K562 (cell line): Measurements from ENCODE around the gene RING1. TPM values are rescaled to one million over a fixed set of nuclear protein-coding genes. Genes with fewer than 3 reads are reported as not detected.

Experiments used
- ARID1B ChIP-seq: fragments of 450-650 bp; IDR thresholded peaks from 2 replicates; pipeline ENCODE4 v1.6.1; 2016; ENCODE audit warnings: antibody characterized with exemption, mild to moderate bottlenecking, inconsistent platforms
- ATF7 ChIP-seq: fragments of 450-650 bp; IDR thresholded peaks from 2 replicates; pipeline ENCODE4 v1.7.1; 2014; ENCODE audit warnings: mild to moderate bottlenecking, moderate library complexity
- BCL6 ChIP-seq: fragments of 250-450 bp; sonication (Bioruptor Pico); IDR thresholded peaks from 2 replicates; pipeline ENCODE4 v1.4.0; 2020
- CC2D1A ChIP-seq: fragments of 450-650 bp; IDR thresholded peaks from 2 replicates; pipeline ENCODE4 v1.6.1; 2017; ENCODE audit warnings: mild to moderate bottlenecking
- CCNT2 ChIP-seq: IDR thresholded peaks from 2 replicates; pipeline ENCODE4 v1.6.1; 2011; ENCODE audit warnings: borderline replicate concordance, low read depth, mild to moderate bottlenecking, moderate library complexity, mixed read lengths, low read length; ENCODE audit not compliant: insufficient read length; ENCODE audit errors: extremely low read depth
- EGR1 ChIP-seq: fragments of 450-650 bp; conservative IDR thresholded peaks from 2 replicates; pipeline ENCODE4 v1.6.1; 2017; ENCODE audit warnings: mild to moderate bottlenecking
- ETV5 ChIP-seq: sonication (generic); formaldehyde crosslinking; IDR thresholded peaks from 2 replicates; pipeline ENCODE4 v1.4.0; 2020; ENCODE audit warnings: low read depth, mild to moderate bottlenecking, missing genetic modification reagents
- FOSL1 ChIP-seq: fragments of 200-800 bp; sonication (Bioruptor generic); conservative IDR thresholded peaks from 2 replicates; pipeline ENCODE4 v1.6.1; 2016; ENCODE audit warnings: missing genetic modification characterization, missing compliant biosample characterization
- GTF2A2 ChIP-seq: IDR thresholded peaks from 2 replicates; pipeline ENCODE4 v1.6.1; 2016; ENCODE audit warnings: mild to moderate bottlenecking, missing genetic modification characterization, missing compliant biosample characterization
- HDAC6 ChIP-seq: IDR thresholded peaks from 2 replicates; pipeline ENCODE4 v1.6.1; 2012; ENCODE audit warnings: low read depth, mild to moderate bottlenecking, control low read depth, inconsistent platforms, low read length, moderate library complexity
- HEY1 ChIP-seq: fragments of 250-450 bp; sonication (Bioruptor Pico); IDR thresholded peaks from 2 replicates; pipeline ENCODE4 v1.5.0; 2020; ENCODE audit warnings: mild to moderate bottlenecking, moderate library complexity, borderline replicate concordance
- NR2C1 ChIP-seq, 2 experiments: fragments of 450-650 bp; IDR thresholded peaks; 2 replicates each; pipeline ENCODE4 v1.6.1; 2017; ENCODE audit warnings: mild to moderate bottlenecking in 2 of 2, antibody characterized with exemption in 1 of 2, inconsistent platforms in 1 of 2, missing compliant biosample characterization in 1 of 2, missing genetic modification characterization in 1 of 2
- NR2C2 ChIP-seq, 2 experiments: fragments of 200-800 bp in 1 of 2; sonication (Bioruptor generic) in 1 of 2; sonication (generic) in 1 of 2; formaldehyde crosslinking in 1 of 2; IDR thresholded peaks; 2 replicates each; pipeline versions ENCODE4 v1.6.1 to v1.8.0; 2016 to 2022; ENCODE audit warnings: mild to moderate bottlenecking in 1 of 2, missing compliant biosample characterization in 1 of 2, missing genetic modification characterization in 1 of 2, missing genetic modification reagents in 1 of 2
- NRF1 ChIP-seq, 2 experiments: fragments of 450-650 bp; IDR thresholded peaks in 1 of 2; conservative IDR thresholded peaks in 1 of 2; 2 replicates each; pipeline ENCODE4 v1.6.1; 2014; ENCODE audit warnings: mild to moderate bottlenecking in 2 of 2
- PHF21A ChIP-seq: fragments of 450-650 bp; IDR thresholded peaks from 2 replicates; pipeline ENCODE4 v1.6.1; 2017; ENCODE audit warnings: low read depth, borderline replicate concordance
- PPARD ChIP-seq: fragments of 250-450 bp; sonication (Bioruptor Pico); IDR thresholded peaks from 2 replicates; pipeline ENCODE4 v1.8.0; 2022; ENCODE audit warnings: inconsistent platforms, mild to moderate bottlenecking, moderate library complexity
- PRMT5 ChIP-seq: sonication (generic); formaldehyde crosslinking; IDR thresholded peaks from 2 replicates; pipeline ENCODE4 v1.5.0; 2020; ENCODE audit warnings: missing genetic modification reagents
- SIN3B ChIP-seq: fragments of 450-650 bp; IDR thresholded peaks from 2 replicates; pipeline ENCODE4 v1.6.1; 2017; ENCODE audit warnings: low read depth, mild to moderate bottlenecking, moderate library complexity
- SMC3 ChIP-seq: conservative IDR thresholded peaks from 2 replicates; pipeline ENCODE4 v1.6.1; 2011; ENCODE audit warnings: low read depth, low read length, improper control_type of control experiment; ENCODE audit not compliant: insufficient read depth
- TRIM28 ChIP-seq: fragments of 450-650 bp; IDR thresholded peaks from 2 replicates; pipeline ENCODE4 v1.6.1; 2017
- WHSC1 ChIP-seq: IDR thresholded peaks from one replicate; pipeline ENCODE4 v1.6.1; 2012; ENCODE audit warnings: low read length, control low read depth, inconsistent platforms
- ZBTB7A ChIP-seq: IDR thresholded peaks from 2 replicates; pipeline ENCODE4 v1.6.1; 2011; ENCODE audit warnings: low read depth, mild to moderate bottlenecking, low read length, moderate library complexity, borderline replicate concordance; ENCODE audit not compliant: control insufficient read depth
- ZNF23 ChIP-seq: fragments of 250-450 bp; sonication (Bioruptor Pico); IDR thresholded peaks from 2 replicates; pipeline ENCODE4 v1.4.0; 2020; ENCODE audit warnings: mild to moderate bottlenecking
- ZNF232 ChIP-seq: sonication (generic); formaldehyde crosslinking; IDR thresholded peaks from 2 replicates; pipeline ENCODE4 v1.8.0; 2022; ENCODE audit warnings: mild to moderate bottlenecking, missing genetic modification reagents
- ZZZ3 ChIP-seq: fragments of 450-650 bp; IDR thresholded peaks from 2 replicates; pipeline ENCODE4 v1.6.1; 2016; ENCODE audit warnings: antibody characterized with exemption, mild to moderate bottlenecking, moderate library complexity
- polyA plus RNA-seq, 8 experiments: library from polyadenylated mRNA; depleted of rRNA in 4 of 8; stranded (reverse) in 5 of 8; unstranded in 3 of 8; fragments of >200 nt; fragmentation: Nextera tagmentation in 2 of 8; fragmentation: Illumina TruSeq in 1 of 8; extraction: Ambion mirVana in 2 of 8; extraction: Trizol in 1 of 8; gene quantifications; 2 replicates each; pipeline versions ENCODE4 v1.2.1 to v1.2.3, GENCODE V29; 2011 to 2014; ENCODE audit warnings: inconsistent platforms in 1 of 8, missing spikeins in 1 of 8
- total RNA-seq, 7 experiments: library from RNA; depleted of rRNA in 6 of 7; stranded (reverse); fragments of >200 nt in 6 of 7; fragmentation: Illumina TruSeq in 2 of 7; extraction: Trizol in 2 of 7; gene quantifications; 2 replicates each; pipeline versions ENCODE4 v1.2.1 to v1.2.3, GENCODE V29; 2011 to 2021; ENCODE audit warnings: low replicate concordance in 1 of 7
- TF ChIP-seq, protein P1 (sequence below): IDR thresholded peaks from 2 replicates; pipeline ENCODE4 v1.6.1; 2011; ENCODE audit not compliant: insufficient read length; ENCODE audit errors: extremely low read depth
- TF ChIP-seq, protein P2 (sequence below): fragments of 250-450 bp; sonication (Bioruptor Pico); IDR thresholded peaks from 2 replicates; pipeline ENCODE4 v1.8.0; 2021; ENCODE audit warnings: moderate library complexity, mild to moderate bottlenecking, inconsistent platforms

RING1 gene
- total and polyA plus RNA-seq, 9 of the 15 experiments (the other 6 are each of a cell fraction or from before 2014, with no cell fraction given): 4.2 to 59.1 (median 36.9) TPM

DNA sequence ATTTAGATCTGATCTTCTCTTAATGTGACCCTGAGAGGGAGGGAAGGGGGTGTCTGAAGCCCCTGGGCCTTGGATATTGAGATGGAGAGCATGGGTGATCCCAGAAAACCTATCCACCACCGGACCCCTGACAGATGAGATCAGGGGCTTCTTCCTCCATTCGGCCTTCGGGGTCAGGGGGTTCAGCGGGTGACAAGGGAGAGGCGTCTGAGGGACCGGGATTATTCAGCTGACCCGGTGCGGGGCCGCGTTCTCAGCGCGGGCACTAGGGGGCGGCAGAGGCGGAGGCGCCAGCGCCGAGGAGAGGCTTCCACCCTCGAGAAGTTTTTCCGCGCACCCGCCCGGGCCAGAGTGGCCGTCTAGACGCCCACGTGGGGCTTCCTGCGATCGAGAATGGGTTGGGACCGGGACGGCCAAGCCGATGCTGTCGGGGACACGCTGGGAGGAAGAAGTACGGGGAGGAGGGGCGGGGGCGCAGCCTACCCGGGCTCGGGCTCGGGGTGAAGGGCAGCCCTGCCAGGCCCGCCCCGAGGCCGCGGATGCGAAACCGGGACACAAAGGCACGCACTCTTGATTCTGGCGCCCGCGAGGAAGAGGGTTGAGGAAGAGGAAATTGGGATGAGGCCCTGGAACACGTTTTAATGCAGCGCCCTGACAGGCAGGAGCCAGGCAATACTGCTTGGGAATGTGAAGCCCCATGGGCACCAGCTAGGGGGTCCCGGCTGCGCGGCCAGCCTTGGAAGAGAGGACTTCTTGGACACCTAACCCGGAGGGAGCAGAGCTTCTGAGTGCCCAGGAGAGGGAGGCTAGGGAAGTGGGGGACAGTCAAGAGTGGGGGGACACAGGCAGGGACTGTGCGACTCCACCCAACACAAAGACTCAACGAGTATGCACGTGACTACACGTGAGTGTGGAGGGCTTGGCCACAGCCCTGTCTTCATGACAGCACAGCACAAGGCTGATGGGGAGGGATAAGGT is 46.7 kb upstream of the RING1 start (continued):
- no peak for TF ChIP-seq HEY1 (CRISPR knock-in tag)
- TF ChIP-seq HDAC6: no peak
- no peak for TF ChIP-seq SIN3B
- TF ChIP-seq ZNF23 (CRISPR knock-in tag): no peak
- 0 out of 2 replicates have a peak, but pooled peaks have one; percentile 33 for TF ChIP-seq TRIM28
- TF ChIP-seq PPARD (CRISPR knock-in tag): no peak
- TF ChIP-seq, protein P1, sequence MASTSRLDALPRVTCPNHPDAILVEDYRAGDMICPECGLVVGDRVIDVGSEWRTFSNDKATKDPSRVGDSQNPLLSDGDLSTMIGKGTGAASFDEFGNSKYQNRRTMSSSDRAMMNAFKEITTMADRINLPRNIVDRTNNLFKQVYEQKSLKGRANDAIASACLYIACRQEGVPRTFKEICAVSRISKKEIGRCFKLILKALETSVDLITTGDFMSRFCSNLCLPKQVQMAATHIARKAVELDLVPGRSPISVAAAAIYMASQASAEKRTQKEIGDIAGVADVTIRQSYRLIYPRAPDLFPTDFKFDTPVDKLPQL: no peak
- TF ChIP-seq SMC3: peak; percentile 74; the same call in 1 of the 2 replicates
- 0 out of 2 replicates have a peak, but pooled peaks have one; percentile 21 for TF ChIP-seq ATF7
- no peak for TF ChIP-seq ARID1B
- TF ChIP-seq, protein P2, sequence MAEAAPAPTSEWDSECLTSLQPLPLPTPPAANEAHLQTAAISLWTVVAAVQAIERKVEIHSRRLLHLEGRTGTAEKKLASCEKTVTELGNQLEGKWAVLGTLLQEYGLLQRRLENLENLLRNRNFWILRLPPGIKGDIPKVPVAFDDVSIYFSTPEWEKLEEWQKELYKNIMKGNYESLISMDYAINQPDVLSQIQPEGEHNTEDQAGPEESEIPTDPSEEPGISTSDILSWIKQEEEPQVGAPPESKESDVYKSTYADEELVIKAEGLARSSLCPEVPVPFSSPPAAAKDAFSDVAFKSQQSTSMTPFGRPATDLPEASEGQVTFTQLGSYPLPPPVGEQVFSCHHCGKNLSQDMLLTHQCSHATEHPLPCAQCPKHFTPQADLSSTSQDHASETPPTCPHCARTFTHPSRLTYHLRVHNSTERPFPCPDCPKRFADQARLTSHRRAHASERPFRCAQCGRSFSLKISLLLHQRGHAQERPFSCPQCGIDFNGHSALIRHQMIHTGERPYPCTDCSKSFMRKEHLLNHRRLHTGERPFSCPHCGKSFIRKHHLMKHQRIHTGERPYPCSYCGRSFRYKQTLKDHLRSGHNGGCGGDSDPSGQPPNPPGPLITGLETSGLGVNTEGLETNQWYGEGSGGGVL: no peak
- 0 out of 2 replicates have a peak, but pooled peaks have one; percentile 24 for TF ChIP-seq ETV5 (CRISPR knock-in tag)
- no peak for TF ChIP-seq FOSL1 (tag)
- TF ChIP-seq NR2C2 (CRISPR knock-in tag; IDR thresholded peaks at IDR 0.05): no peak
- TF ChIP-seq NR2C2 (tag; IDR thresholded peaks at IDR 0.05): no peak
- TF ChIP-seq PHF21A: no peak
- TF ChIP-seq EGR1: peak; percentile 83
- TF ChIP-seq CC2D1A: no peak
- 0 out of 2 replicates have a peak, but pooled peaks have one; percentile 42 for TF ChIP-seq ZNF232 (CRISPR knock-in tag)
- no peak for TF ChIP-seq CCNT2
- peak; percentile 64 to 69 for TF ChIP-seq NRF1 (conservative IDR thresholded peaks at IDR 0.05 in 1 of 2, IDR thresholded peaks at IDR 0.05 in 1 of 2)
- TF ChIP-seq GTF2A2 (tag): no peak
- no peak for TF ChIP-seq NR2C1 (IDR thresholded peaks at IDR 0.05)
- no peak for TF ChIP-seq NR2C1 (tag; IDR thresholded peaks at IDR 0.05)
- TF ChIP-seq WHSC1: no peak
- TF ChIP-seq PRMT5 (CRISPR knock-in tag): no peak
- no peak for TF ChIP-seq BCL6 (CRISPR knock-in tag)
- 0 out of 2 replicates have a peak, but pooled peaks have one; percentile 29 for TF ChIP-seq ZBTB7A
- TF ChIP-seq ZZZ3: no peak
